Right atrium auricular region (tissue), 2 donors: Measurements from ENCODE around the gene UTY. TPM values are rescaled to one million over a fixed set of nuclear protein-coding genes. Genes with fewer than 3 reads are reported as not detected.

Source experiments
- DNase-seq: peaks from one replicate; pipeline ENCODE4 v3.0.0-alpha.2; 2019; ENCODE audit warnings: low spot score
- H3K27ac ChIP-seq, 2 donors: fragments of 200-600 bp; sonication (generic); 1 replicate in 1 of 2; 2 replicates in 1 of 2; pipeline ENCODE4 v1.5.1; 2016 to 2019
- H3K27me3 ChIP-seq, 2 donors: fragments of 200-600 bp; sonication (generic); one replicate each; pipeline versions ENCODE4 v1.5.1 to v1.6.0; 2017 to 2019
- H3K36me3 ChIP-seq: fragments of 200-600 bp; sonication (generic); one replicate; pipeline ENCODE4 v1.5.1; 2016
- H3K4me1 ChIP-seq, 2 donors: fragments of 200-600 bp; sonication (generic); one replicate each; pipeline versions ENCODE4 v1.5.1 to v1.6.0; 2017 to 2019
- H3K4me3 ChIP-seq, 2 donors: fragments of 200-600 bp; sonication (generic); 1 replicate in 1 of 2; 2 replicates in 1 of 2; pipeline ENCODE4 v1.5.1; 2017 to 2019; ENCODE audit warnings: mild to moderate bottlenecking in 1 of 2, moderate library complexity in 1 of 2
- H3K9me3 ChIP-seq, 2 donors: fragments of 200-600 bp; sonication (generic); one replicate each; pipeline ENCODE4 v1.5.1; 2019
- total RNA-seq, 2 donors: library from RNA; depleted of rRNA; stranded (reverse); fragments of >200 nt; gene quantifications; one replicate each; pipeline ENCODE4 v1.1.0, GENCODE V29; 2016
- TF ChIP-seq, protein P1 (sequence below), 2 donors: fragments of 200-600 bp; sonication (generic); IDR thresholded peaks; one replicate each; pipeline ENCODE4 v1.5.1; 2019; ENCODE audit warnings: antibody characterized with exemption in 2 of 2

Gene UTY
- total RNA-seq, 2 donors from 2014 or later: not detected

DNA sequence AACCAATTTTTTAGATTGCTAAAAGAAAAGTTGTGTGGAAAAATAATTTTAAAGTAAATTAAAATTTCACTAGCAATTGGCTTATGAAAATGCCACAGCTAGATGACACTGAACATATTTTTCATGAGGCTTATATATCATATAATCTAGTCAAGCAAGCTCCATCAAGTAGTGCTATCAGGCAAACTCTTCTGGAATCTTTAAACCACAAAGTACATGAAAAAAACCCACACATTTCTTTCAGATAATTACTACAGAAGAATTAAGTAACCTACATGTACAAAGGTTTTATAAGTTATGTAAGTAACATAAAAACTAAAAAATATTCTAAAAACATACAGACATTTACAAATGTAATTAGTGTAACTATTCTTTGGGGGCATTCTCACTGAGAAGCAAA is 229.4 kb downstream of the UTY start:
- Histone ChIP-seq H3K4me3 (no peak overlapping the region), H3K27ac (no peak overlapping the region), H3K4me1 (no peaks in the 10 kb centered on the region), H3K36me3 (no peaks in the 10 kb centered on the region), H3K9me3 (no peaks in the 10 kb centered on the region), H3K27me3 (no peaks in the 10 kb centered on the region)
- TF ChIP-seq, protein P1, sequence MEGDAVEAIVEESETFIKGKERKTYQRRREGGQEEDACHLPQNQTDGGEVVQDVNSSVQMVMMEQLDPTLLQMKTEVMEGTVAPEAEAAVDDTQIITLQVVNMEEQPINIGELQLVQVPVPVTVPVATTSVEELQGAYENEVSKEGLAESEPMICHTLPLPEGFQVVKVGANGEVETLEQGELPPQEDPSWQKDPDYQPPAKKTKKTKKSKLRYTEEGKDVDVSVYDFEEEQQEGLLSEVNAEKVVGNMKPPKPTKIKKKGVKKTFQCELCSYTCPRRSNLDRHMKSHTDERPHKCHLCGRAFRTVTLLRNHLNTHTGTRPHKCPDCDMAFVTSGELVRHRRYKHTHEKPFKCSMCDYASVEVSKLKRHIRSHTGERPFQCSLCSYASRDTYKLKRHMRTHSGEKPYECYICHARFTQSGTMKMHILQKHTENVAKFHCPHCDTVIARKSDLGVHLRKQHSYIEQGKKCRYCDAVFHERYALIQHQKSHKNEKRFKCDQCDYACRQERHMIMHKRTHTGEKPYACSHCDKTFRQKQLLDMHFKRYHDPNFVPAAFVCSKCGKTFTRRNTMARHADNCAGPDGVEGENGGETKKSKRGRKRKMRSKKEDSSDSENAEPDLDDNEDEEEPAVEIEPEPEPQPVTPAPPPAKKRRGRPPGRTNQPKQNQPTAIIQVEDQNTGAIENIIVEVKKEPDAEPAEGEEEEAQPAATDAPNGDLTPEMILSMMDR (IDR thresholded peaks at IDR 0.05): no peak
- no peak for DNase-seq

DNA sequence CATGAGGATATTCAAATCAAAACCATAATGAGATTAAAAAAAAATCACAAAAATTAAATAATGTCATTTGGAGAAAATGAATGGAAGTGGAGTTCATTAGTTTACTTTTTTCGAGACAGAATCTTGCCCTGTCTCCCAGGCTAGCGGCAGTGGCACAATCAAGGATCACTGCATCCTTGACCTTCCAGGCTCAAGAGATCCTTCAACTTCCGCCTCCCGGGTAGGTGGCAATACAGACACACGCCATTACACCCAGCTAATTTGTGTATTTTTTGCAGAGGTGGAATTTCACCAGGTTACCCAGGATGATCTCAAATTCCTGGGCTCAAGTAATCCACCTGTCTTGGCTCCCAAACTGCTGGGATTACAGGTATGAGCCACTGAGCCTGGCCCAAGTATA is 236.1 kb downstream of the UTY start:
- no peaks in the 10 kb centered on the region for H3K9me3 ChIP-seq
- H3K27ac ChIP-seq: no peak overlapping the region
- TF ChIP-seq, protein P1 (IDR thresholded peaks at IDR 0.05): no peak
- H3K4me1 ChIP-seq: no peaks in the 10 kb centered on the region
- DNase-seq: no peak
- no peak overlapping the region for H3K4me3 ChIP-seq
- no peaks in the 10 kb centered on the region for H3K36me3 ChIP-seq
- no peaks in the 10 kb centered on the region for H3K27me3 ChIP-seq

DNA sequence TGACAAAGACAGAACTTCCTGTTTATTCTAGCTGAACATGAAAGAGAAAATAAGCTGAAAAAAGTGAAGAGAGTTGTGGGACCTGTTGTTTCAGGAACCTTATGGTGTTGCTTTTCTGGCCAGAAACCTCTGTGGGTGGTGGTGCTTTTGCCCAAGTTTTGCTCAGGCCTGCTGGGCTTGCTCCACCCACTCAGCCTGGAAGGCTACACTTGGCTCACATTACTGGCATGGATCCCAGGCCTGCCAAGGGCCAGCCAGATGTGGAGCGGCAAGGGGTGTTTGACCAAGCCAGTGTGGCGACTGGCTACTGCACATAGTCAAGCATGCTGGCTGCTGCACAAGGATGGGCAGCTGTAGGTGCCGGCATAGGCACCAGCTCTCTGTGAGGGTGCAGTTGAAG is 245.9 kb downstream of the UTY start:
- no peaks in the 10 kb centered on the region for H3K9me3 ChIP-seq
- H3K27me3 ChIP-seq: no peaks in the 10 kb centered on the region
- no peaks in the 10 kb centered on the region for H3K36me3 ChIP-seq
- H3K4me3 ChIP-seq: no peak overlapping the region
- no peak overlapping the region for H3K27ac ChIP-seq
- TF ChIP-seq, protein P1 (IDR thresholded peaks at IDR 0.05): no peak
- no peak for DNase-seq
- H3K4me1 ChIP-seq: no peaks in the 10 kb centered on the region

DNA sequence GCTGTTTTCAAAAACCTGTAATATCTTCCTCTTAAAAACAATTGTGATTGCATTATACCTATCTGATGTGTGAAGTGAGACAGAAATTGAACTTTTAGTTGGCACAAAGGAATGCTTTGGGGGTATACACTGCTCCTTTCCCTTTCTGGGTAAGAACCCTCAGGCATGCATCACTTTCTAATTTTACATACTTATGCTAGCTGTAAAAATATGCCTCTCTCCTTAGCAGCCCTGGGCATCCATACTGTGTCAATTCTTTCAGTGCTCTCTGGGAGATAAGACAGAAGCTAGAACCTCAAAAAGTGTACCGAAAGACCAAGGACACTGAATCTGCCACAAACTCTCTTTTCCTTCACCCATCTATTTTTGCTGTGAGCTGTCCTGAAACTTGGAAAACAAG is 246.7 kb downstream of the UTY start:
- no peak overlapping the region for H3K4me3 ChIP-seq
- H3K36me3 ChIP-seq: no peaks in the 10 kb centered on the region
- no peak for DNase-seq
- H3K4me1 ChIP-seq: no peaks in the 10 kb centered on the region
- no peak overlapping the region for H3K27ac ChIP-seq
- H3K9me3 ChIP-seq: no peaks in the 10 kb centered on the region
- TF ChIP-seq, protein P1 (IDR thresholded peaks at IDR 0.05): no peak
- no peaks in the 10 kb centered on the region for H3K27me3 ChIP-seq

DNA sequence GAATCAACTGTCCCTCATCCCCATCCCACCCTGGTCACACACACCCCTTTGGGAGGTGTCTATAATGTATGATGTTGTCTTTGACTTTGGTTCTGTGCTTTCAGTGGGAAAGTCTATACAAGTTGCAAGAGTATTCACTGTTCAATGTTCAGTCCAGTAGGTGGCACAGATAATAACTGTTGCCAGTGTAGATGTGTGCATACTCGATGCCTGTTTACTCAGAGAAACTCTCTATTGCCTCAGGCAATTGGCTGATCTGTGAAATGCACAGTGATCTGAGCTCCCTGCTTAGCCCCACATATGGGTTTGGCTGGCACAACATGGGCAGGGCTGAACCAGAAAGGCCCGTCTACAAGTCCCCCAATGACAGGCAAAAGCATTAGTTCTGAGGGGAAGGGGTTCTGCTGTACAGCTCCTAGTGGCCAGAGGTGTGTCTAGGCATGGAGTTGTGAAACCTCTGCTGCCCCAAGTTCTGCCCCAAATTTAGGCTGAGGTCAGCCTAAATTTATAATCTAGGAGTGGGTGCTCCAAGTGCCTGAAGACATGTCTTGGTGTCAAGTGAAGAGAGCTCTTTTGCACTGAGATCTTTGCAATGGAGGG is 252.4 kb downstream of the UTY start:
- TF ChIP-seq, protein P1 (IDR thresholded peaks at IDR 0.05): no peak

More for the DNA sequence above, 252.4 kb downstream of the UTY start:
- Histone ChIP-seq H3K4me1 (no peaks in the 10 kb centered on the region), H3K4me3 (no peak overlapping the region), H3K27me3 (no peaks in the 10 kb centered on the region), H3K27ac (no peak overlapping the region), H3K36me3 (no peaks in the 10 kb centered on the region), H3K9me3 (no peaks in the 10 kb centered on the region)
- no peak for DNase-seq
